GM19240 (cell line): Measurements from ENCODE around the gene PLIN1.

Experiments used
- DNase-seq: peaks from one replicate; pipeline ENCODE4 v3.0.0; 2011; ENCODE audit warnings: low spot score; ENCODE audit not compliant: insufficient read length

PLIN1 gene

GRCh38 chr15:89654301-89654761, 24.8 kb downstream of the PLIN1 start:
- DNase-seq: no peak

GRCh38 chr15:89653578-89653977, 25.6 kb downstream of the PLIN1 start:
- no peak for DNase-seq

- no peak for DNase-seq
These were observed 26.5 kb downstream of the PLIN1 start for GRCh38 chr15:89652666-89653065.

- no peak for DNase-seq
These were observed 27.0 kb downstream of the PLIN1 start for GRCh38 chr15:89652131-89652530.

GRCh38 chr15:89649716-89650115, 29.5 kb downstream of the PLIN1 start:
- DNase-seq: no peak

- no peak for DNase-seq
These were observed 30.0 kb downstream of the PLIN1 start for GRCh38 chr15:89649013-89649625.

- no peak for DNase-seq
These were observed 30.8 kb downstream of the PLIN1 start for GRCh38 chr15:89648106-89649012.

- peak; percentile 46 for DNase-seq
These were observed 31.8 kb downstream of the PLIN1 start for GRCh38 chr15:89647191-89647851.

- no peak for DNase-seq
These were observed 32.6 kb downstream of the PLIN1 start for GRCh38 chr15:89646416-89647141.

GRCh38 chr15:89645680-89646079, 33.5 kb downstream of the PLIN1 start:
- no peak for DNase-seq

GRCh38 chr15:89642106-89642505, 37.1 kb downstream of the PLIN1 start:
- DNase-seq: no peak

GRCh38 chr15:89641053-89641452, 38.1 kb downstream of the PLIN1 start:
- DNase-seq: no peak

GRCh38 chr15:89640245-89640644, 38.9 kb downstream of the PLIN1 start:
- no peak for DNase-seq

- no peak for DNase-seq
These were observed 45.6 kb downstream of the PLIN1 start for GRCh38 chr15:89633585-89633984.

GRCh38 chr15:89632563-89633430, 46.4 kb downstream of the PLIN1 start:
- DNase-seq: no peak

- DNase-seq: no peak
These were observed 47.3 kb downstream of the PLIN1 start for GRCh38 chr15:89631902-89632264.

- DNase-seq: no peak
These were observed 47.9 kb downstream of the PLIN1 start for GRCh38 chr15:89630974-89631901.

- DNase-seq: no peak
These were observed 48.9 kb downstream of the PLIN1 start for GRCh38 chr15:89630260-89630659.

- no peak for DNase-seq
These were observed 49.3 kb downstream of the PLIN1 start for GRCh38 chr15:89629829-89630228.
